HEK293 (cell line): ENCODE measurements around the gene DHRS7B.

ENCODE experiments used
- CTCF ChIA-PET: fragments of 350-600 bp; formaldehyde crosslinking; extraction: SDS; loops from one replicate; lab custom pipeline; 2021; ENCODE audit warnings: antibody characterized with exemption; lab: Yijun Ruan, JAX
- POLR2A ChIA-PET: fragments of 300-600 bp; formaldehyde crosslinking; extraction: SDS; loops from one replicate; lab custom pipeline; 2020; ENCODE audit warnings: antibody characterized with exemption, inconsistent platforms; lab: Yijun Ruan, JAX
- H3K27ac ChIP-seq: fragments of 200-500 bp; sonication (Bioruptor generic); 2 replicates; pipeline ENCODE4 v1.5.1; 2014; ENCODE audit warnings: low read depth, low read length, control low read depth, inconsistent platforms; ENCODE audit errors: extremely low read depth
- H3K36me3 ChIP-seq, 2 experiments: fragments of 200-500 bp in 1 of 2; sonication (Bioruptor generic) in 1 of 2; 1 replicate in 1 of 2; 2 replicates in 1 of 2; pipeline ENCODE4 v1.5.1; 2014 to 2017; ENCODE audit warnings: inconsistent platforms in 2 of 2, low read length in 2 of 2; ENCODE audit not compliant: control insufficient read depth in 2 of 2, insufficient read depth in 1 of 2
- H3K4me1 ChIP-seq: fragments of 200-500 bp; sonication (Bioruptor generic); 2 replicates; pipeline ENCODE4 v1.5.1; 2014; ENCODE audit warnings: mild to moderate bottlenecking, low read length, inconsistent platforms; ENCODE audit not compliant: control insufficient read depth, insufficient read depth
- H3K4me3 ChIP-seq: 2 replicates; pipeline ENCODE4 v1.5.1; 2011; ENCODE audit warnings: low read depth, mild to moderate bottlenecking, control low read depth, low read length, moderate library complexity
- H3K9me3 ChIP-seq: fragments of 200-500 bp; sonication (Bioruptor generic); 2 replicates; pipeline ENCODE4 v1.5.1; 2014; ENCODE audit warnings: low read depth, low read length, inconsistent platforms; ENCODE audit not compliant: control insufficient read depth, insufficient read depth
- GLIS1 ChIP-seq: fragments of 450-650 bp; formaldehyde crosslinking; IDR thresholded peaks from 2 replicates; pipeline ENCODE4 v1.5.1; 2016; ENCODE audit warnings: missing biosample characterization, missing genetic modification characterization
- KLF10 ChIP-seq: fragments of 450-650 bp; IDR thresholded peaks from 2 replicates; pipeline ENCODE4 v1.5.1; 2018; ENCODE audit warnings: missing biosample characterization, mild to moderate bottlenecking, missing genetic modification characterization
- KLF9 ChIP-seq: fragments of 450-650 bp; formaldehyde crosslinking; IDR thresholded peaks from 2 replicates; pipeline ENCODE4 v1.5.1; 2016; ENCODE audit warnings: missing biosample characterization, missing genetic modification characterization, low read depth
- PRDM4 ChIP-seq: fragments of 450-650 bp; formaldehyde crosslinking; IDR thresholded peaks from 2 replicates; pipeline ENCODE4 v1.5.1; 2017; ENCODE audit warnings: missing biosample characterization, missing genetic modification characterization
- TRIM28 ChIP-seq: IDR thresholded peaks from 2 replicates; pipeline ENCODE4 v1.6.1; 2011; ENCODE audit warnings: low read length, control low read depth, borderline replicate concordance
- ZBTB1 ChIP-seq: fragments of 450-650 bp; formaldehyde crosslinking; IDR thresholded peaks from 2 replicates; pipeline ENCODE4 v1.5.1; 2016; ENCODE audit warnings: missing biosample characterization, missing genetic modification characterization
- ZBTB20 ChIP-seq: fragments of 450-650 bp; formaldehyde crosslinking; IDR thresholded peaks from 2 replicates; pipeline ENCODE4 v1.5.1; 2016; ENCODE audit warnings: missing biosample characterization, missing genetic modification characterization
- ZNF10 ChIP-seq: fragments of 450-650 bp; formaldehyde crosslinking; IDR thresholded peaks from 2 replicates; pipeline ENCODE4 v1.5.1; 2017; ENCODE audit warnings: missing biosample characterization, missing genetic modification characterization
- ZNF140 ChIP-seq: fragments of 450-650 bp; formaldehyde crosslinking; IDR thresholded peaks from 2 replicates; pipeline ENCODE4 v1.5.1; 2016; ENCODE audit warnings: missing biosample characterization, missing genetic modification characterization
- ZNF202 ChIP-seq: fragments of 450-650 bp; formaldehyde crosslinking; IDR thresholded peaks from 2 replicates; pipeline ENCODE4 v1.5.1; 2016; ENCODE audit warnings: missing biosample characterization, missing genetic modification characterization, borderline replicate concordance
- ZNF239 ChIP-seq: fragments of 450-650 bp; formaldehyde crosslinking; IDR thresholded peaks from 2 replicates; pipeline ENCODE4 v1.5.1; 2016; ENCODE audit warnings: missing biosample characterization, missing genetic modification characterization
- ZNF24 ChIP-seq: fragments of 450-650 bp; formaldehyde crosslinking; IDR thresholded peaks from 2 replicates; pipeline ENCODE4 v1.5.1; 2016; ENCODE audit warnings: missing biosample characterization, missing genetic modification characterization
- ZNF324 ChIP-seq: fragments of 450-650 bp; formaldehyde crosslinking; IDR thresholded peaks from 2 replicates; pipeline ENCODE4 v1.5.1; 2016; ENCODE audit warnings: missing biosample characterization, missing genetic modification characterization
- ZNF362 ChIP-seq: fragments of 450-650 bp; formaldehyde crosslinking; IDR thresholded peaks from 2 replicates; pipeline ENCODE4 v1.5.1; 2016; ENCODE audit warnings: missing biosample characterization, missing genetic modification characterization
- ZNF391 ChIP-seq: fragments of 450-650 bp; formaldehyde crosslinking; IDR thresholded peaks from 2 replicates; pipeline ENCODE4 v1.5.1; 2016; ENCODE audit warnings: low read depth, missing biosample characterization, missing genetic modification characterization, borderline replicate concordance
- ZNF394 ChIP-seq: fragments of 450-650 bp; formaldehyde crosslinking; IDR thresholded peaks from 2 replicates; pipeline ENCODE4 v1.5.1; 2016; ENCODE audit warnings: missing biosample characterization, missing genetic modification characterization, mild to moderate bottlenecking, moderate library complexity, borderline replicate concordance
- ZNF398 ChIP-seq: fragments of 450-650 bp; formaldehyde crosslinking; IDR thresholded peaks from 2 replicates; pipeline ENCODE4 v1.5.1; 2017; ENCODE audit warnings: missing biosample characterization, missing genetic modification characterization
- ZNF416 ChIP-seq: fragments of 450-650 bp; formaldehyde crosslinking; IDR thresholded peaks from 2 replicates; pipeline ENCODE4 v1.5.1; 2016; ENCODE audit warnings: missing biosample characterization, missing genetic modification characterization
- ZNF48 ChIP-seq: fragments of 450-650 bp; formaldehyde crosslinking; IDR thresholded peaks from 2 replicates; pipeline ENCODE4 v1.5.1; 2016; ENCODE audit warnings: missing biosample characterization, missing genetic modification characterization
- ZNF501 ChIP-seq: fragments of 450-650 bp; formaldehyde crosslinking; IDR thresholded peaks from 2 replicates; pipeline ENCODE4 v1.5.1; 2016; ENCODE audit warnings: missing biosample characterization, missing genetic modification characterization
- ZNF549 ChIP-seq: fragments of 450-650 bp; IDR thresholded peaks from 2 replicates; pipeline ENCODE4 v1.5.1; 2018; ENCODE audit warnings: missing biosample characterization, missing genetic modification characterization, mild to moderate bottlenecking, inconsistent platforms, moderate library complexity
- ZNF600 ChIP-seq: fragments of 450-650 bp; formaldehyde crosslinking; IDR thresholded peaks from 2 replicates; pipeline ENCODE4 v1.5.1; 2016; ENCODE audit warnings: missing biosample characterization, missing genetic modification characterization
- ZNF623 ChIP-seq: fragments of 450-650 bp; formaldehyde crosslinking; IDR thresholded peaks from 2 replicates; pipeline ENCODE4 v1.5.1; 2016; ENCODE audit warnings: missing biosample characterization, missing genetic modification characterization
- ZNF645 ChIP-seq: fragments of 450-650 bp; formaldehyde crosslinking; IDR thresholded peaks from 2 replicates; pipeline ENCODE4; 2016; ENCODE audit warnings: missing biosample characterization, missing genetic modification characterization
- ZNF654 ChIP-seq: fragments of 450-650 bp; formaldehyde crosslinking; IDR thresholded peaks from 2 replicates; pipeline ENCODE4 v1.5.1; 2016; ENCODE audit warnings: low read depth, missing biosample characterization, missing genetic modification characterization
- ZNF677 ChIP-seq: fragments of 450-650 bp; IDR thresholded peaks from 2 replicates; pipeline ENCODE4 v1.5.0; 2018; ENCODE audit warnings: missing biosample characterization, mild to moderate bottlenecking, missing genetic modification characterization, moderate library complexity
- ZNF704 ChIP-seq: fragments of 450-650 bp; formaldehyde crosslinking; IDR thresholded peaks from 2 replicates; pipeline ENCODE4 v1.5.1; 2016; ENCODE audit warnings: missing biosample characterization, missing genetic modification characterization
- ZNF768 ChIP-seq: fragments of 450-650 bp; formaldehyde crosslinking; IDR thresholded peaks from 2 replicates; pipeline ENCODE4 v1.5.1; 2018; ENCODE audit warnings: missing biosample characterization, mild to moderate bottlenecking, missing genetic modification characterization
- TF ChIP-seq, protein P1 (sequence below): fragments of 450-650 bp; IDR thresholded peaks from 2 replicates; pipeline ENCODE4 v1.5.1; 2018; ENCODE audit warnings: missing biosample characterization, missing genetic modification characterization

DHRS7B gene

DNA sequence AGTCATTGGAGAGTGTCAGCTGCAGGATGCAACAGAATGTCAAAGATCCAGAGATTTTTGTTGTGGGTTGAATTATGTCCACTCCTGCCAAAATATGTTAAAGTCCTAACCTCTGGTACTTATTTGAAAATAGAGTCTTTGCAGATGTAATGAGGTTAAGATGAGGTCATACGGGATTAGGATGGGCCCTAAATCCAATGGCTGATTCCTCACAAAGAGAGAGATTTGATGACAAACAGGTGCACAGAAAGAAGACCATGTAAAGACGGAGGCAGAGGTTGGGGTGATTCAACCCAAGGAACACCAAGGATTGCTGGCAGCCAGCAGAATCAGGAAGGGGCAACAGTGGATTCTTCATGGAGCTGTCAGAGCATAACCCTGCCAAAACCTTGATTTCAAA, 49.5 kb upstream of the DHRS7B start (continued):
- no peak for TF ChIP-seq ZNF645 (tag by site-specific recombination)
- TF ChIP-seq ZNF768 (tag by site-specific recombination) = no peak
- no peak for TF ChIP-seq ZNF24 (tag by site-specific recombination)
- no peak for TF ChIP-seq TRIM28
- no peak for TF ChIP-seq ZNF10 (tag by site-specific recombination)
- no peak for TF ChIP-seq ZNF394
- no peak for TF ChIP-seq ZNF677 (tag by site-specific recombination)
- no peak for TF ChIP-seq ZNF48 (tag by site-specific recombination)
- TF ChIP-seq GLIS1 (tag by site-specific recombination) = no peak
- no peak for TF ChIP-seq ZNF202 (tag by site-specific recombination)
- TF ChIP-seq ZNF549 (tag by site-specific recombination) = no peak

DNA sequence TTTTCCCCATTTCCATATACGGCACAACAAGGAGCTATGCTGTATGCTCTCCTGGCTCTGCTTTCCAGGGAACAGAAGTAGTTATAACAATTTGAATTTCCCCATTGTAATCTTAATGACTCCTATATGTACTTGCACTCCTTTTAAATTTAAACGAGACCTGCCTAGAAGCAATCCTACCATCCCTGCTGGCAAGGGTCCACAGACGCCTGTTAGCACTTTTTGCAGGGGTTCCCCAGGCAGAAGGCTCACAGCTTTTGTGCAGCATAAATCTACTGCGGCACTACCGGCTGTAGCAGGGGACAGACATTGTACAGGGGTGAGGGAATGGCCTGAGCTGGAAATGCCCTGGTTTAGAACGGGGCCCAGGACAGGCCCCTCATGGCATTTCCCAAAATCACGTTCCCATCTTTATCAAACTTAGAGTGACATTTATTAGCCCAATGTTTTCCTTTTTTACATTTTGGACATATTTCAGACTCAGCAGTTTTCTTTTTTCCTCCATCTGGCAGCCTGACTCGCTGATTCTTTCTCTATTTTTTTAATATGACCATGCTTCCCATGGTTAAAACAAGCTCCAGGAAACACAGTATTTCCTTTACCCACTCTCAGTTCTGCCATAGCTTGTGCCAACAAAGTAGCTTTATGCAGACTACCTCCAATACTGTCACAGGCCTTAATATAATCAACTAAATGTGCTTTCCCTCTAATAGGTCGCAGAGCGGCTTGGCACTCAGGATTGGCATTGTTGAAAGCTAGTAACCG, 48.6 kb upstream of the DHRS7B start:
- H3K27ac ChIP-seq = no peak overlapping the region
- no peak overlapping the region for H3K4me3 ChIP-seq
- H3K9me3 ChIP-seq = no peaks in the 10 kb centered on the region
- CTCF ChIA-PET = interaction anchor here (1.2 kb wide), 1 partner anchor 22 kb away, joined by 7 read pairs; no protein-coding TSS in a partner anchor
- no peaks in the 10 kb centered on the region for H3K36me3 ChIP-seq
- H3K4me1 ChIP-seq = no peaks in the 10 kb centered on the region
- POLR2A ChIA-PET = interaction anchor here (1.5 to 1.6 kb wide), 2 partner anchors 21 to 35 kb away, joined by 3 to 4 read pairs; partner anchors contain the start of gene USP22
- TF ChIP-seq PRDM4 (tag by site-specific recombination) (no peak), KLF10 (tag by site-specific recombination) (no peak), ZNF324 (tag by site-specific recombination) (no peak), KLF9 (no peak), ZNF623 (tag by site-specific recombination) (no peak), ZBTB1 (tag by site-specific recombination) (no peak), ZNF654 (no peak), ZNF416 (no peak), ZNF398 (tag by site-specific recombination) (no peak), ZNF600 (tag by site-specific recombination) (no peak), ZNF704 (tag by site-specific recombination) (no peak), ZNF391 (tag by site-specific recombination) (no peak), ZNF140 (tag by site-specific recombination) (no peak), ZNF362 (tag by site-specific recombination) (no peak), ZBTB20 (tag by site-specific recombination) (no peak), ZNF239 (tag by site-specific recombination) (no peak), ZNF501 (tag by site-specific recombination) (no peak)
- TF ChIP-seq, protein P1, sequence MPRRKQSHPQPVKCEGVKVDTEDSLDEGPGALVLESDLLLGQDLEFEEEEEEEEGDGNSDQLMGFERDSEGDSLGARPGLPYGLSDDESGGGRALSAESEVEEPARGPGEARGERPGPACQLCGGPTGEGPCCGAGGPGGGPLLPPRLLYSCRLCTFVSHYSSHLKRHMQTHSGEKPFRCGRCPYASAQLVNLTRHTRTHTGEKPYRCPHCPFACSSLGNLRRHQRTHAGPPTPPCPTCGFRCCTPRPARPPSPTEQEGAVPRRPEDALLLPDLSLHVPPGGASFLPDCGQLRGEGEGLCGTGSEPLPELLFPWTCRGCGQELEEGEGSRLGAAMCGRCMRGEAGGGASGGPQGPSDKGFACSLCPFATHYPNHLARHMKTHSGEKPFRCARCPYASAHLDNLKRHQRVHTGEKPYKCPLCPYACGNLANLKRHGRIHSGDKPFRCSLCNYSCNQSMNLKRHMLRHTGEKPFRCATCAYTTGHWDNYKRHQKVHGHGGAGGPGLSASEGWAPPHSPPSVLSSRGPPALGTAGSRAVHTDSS (tag by site-specific recombination) = no peak
